Uterus (tissue), 2 donors: ENCODE results near the gene LGI2.

Experiments used
- CTCF ChIP-seq, 4 experiments: fragments of 200-600 bp in 2 of 4; fragments of 450-650 bp in 2 of 4; sonication (generic) in 2 of 4; IDR thresholded peaks; one replicate each; pipeline ENCODE4 v1.5.1; 2016 to 2019; ENCODE audit warnings: antibody characterized with exemption in 4 of 4, mild to moderate bottlenecking in 2 of 4, moderate library complexity in 1 of 4
- POLR2A ChIP-seq, 2 donors: fragments of 450-650 bp; IDR thresholded peaks; one replicate each; pipeline ENCODE4 v1.6.1; 2016; ENCODE audit warnings: antibody characterized with exemption in 2 of 2, mild to moderate bottlenecking in 1 of 2, moderate library complexity in 1 of 2

- TF ChIP-seq CTCF (IDR thresholded peaks at IDR 0.05) (no peak), POLR2A (IDR thresholded peaks at IDR 0.05) (no peak)
These were observed 12.8 kb upstream of the LGI2 start for GRCh38 chr4:25043548-25043947.
